K562 (cell line): ENCODE data around the gene ARV1. TPM values are rescaled to one million over a fixed set of nuclear protein-coding genes. Genes with fewer than 3 reads are reported as not detected.
"Not testable (repeated sequence)": the region's sequence is repeated elsewhere in the genome, so short reads cannot be mapped to it uniquely, and the experiment has no call there.

Source experiments
- ATAC-seq: fragments of 200-7000 bp; cut with Tn5 transposase; 3 replicates; pipeline ENCODE4 v1.9.1; 2020; ENCODE audit warnings: moderate library complexity
- BruUV-seq: library from RNA; stranded (reverse); fragments of 400-500 nt; replicated peaks from 2 replicates; lab custom pipeline; 2021; lab: Mats Ljungman, UMichigan
- CTCF ChIA-PET: fragments of 300-600 bp; formaldehyde crosslinking; extraction: SDS; loops from one replicate; lab custom pipeline; 2021; ENCODE audit warnings: low intra/inter-chr PET ratio; lab: Yijun Ruan, JAX
- POLR2A ChIA-PET: fragments of 300-600, 350-650 bp; sonication (Branson Sonifier 250); formaldehyde crosslinking; extraction: SDS; loops from one replicate; lab custom pipeline; 2021; ENCODE audit warnings: antibody characterized with exemption, inconsistent platforms; lab: Yijun Ruan, JAX
- DNase-seq, 4 experiments: peaks; one replicate each; pipeline versions ENCODE4 v3.0.0 to v3.0.0-alpha.2; 2011 to 2018; ENCODE audit warnings: low spot score in 3 of 4, mixed read lengths in 3 of 4; ENCODE audit errors: extremely low read depth in 1 of 4
- FAIRE-seq: peaks from 2 replicates; lab custom pipeline; 2011; peaks lifted over from hg19 to GRCh38; lab: Jason Lieb, UNC
- H2AFZ ChIP-seq: 2 replicates; pipeline ENCODE4 v1.6.0; 2011; ENCODE audit warnings: low read depth, low read length, control low read depth, inconsistent platforms
- H3K27ac ChIP-seq: fragments of 200-600 bp; 3 replicates; pipeline ENCODE4 v1.8.0; 2011; ENCODE audit warnings: low read depth, mild to moderate bottlenecking, control low read depth, inconsistent platforms, low read length, moderate library complexity, mixed read lengths; ENCODE audit errors: extremely low read depth
- H3K27me3 ChIP-seq, 2 experiments: fragments of 300-600 bp in 1 of 2; 2 replicates in 1 of 2; 3 replicates in 1 of 2; pipeline versions ENCODE4 v1.6.0 to v1.8.0; 2011; ENCODE audit warnings: inconsistent platforms in 2 of 2, low read length in 2 of 2, mild to moderate bottlenecking in 1 of 2, mixed read lengths in 1 of 2, moderate library complexity in 1 of 2; ENCODE audit not compliant: control insufficient read depth in 2 of 2, insufficient read depth in 2 of 2
- H3K36me3 ChIP-seq: fragments of 300-600 bp; 3 replicates; pipeline ENCODE4 v1.8.0; 2011; ENCODE audit warnings: mild to moderate bottlenecking, low read length, inconsistent platforms; ENCODE audit not compliant: control insufficient read depth, insufficient read depth
- H3K4me1 ChIP-seq, 2 experiments: fragments of 200-600 bp in 1 of 2; replicated peaks in 1 of 2; 2 replicates in 1 of 2; 3 replicates in 1 of 2; pipeline versions ENCODE4 v1.5.1 to v1.8.0; 2011; ENCODE audit warnings: inconsistent platforms in 2 of 2, low read length in 2 of 2, mild to moderate bottlenecking in 1 of 2, mixed read lengths in 1 of 2, moderate library complexity in 1 of 2; ENCODE audit not compliant: control insufficient read depth in 2 of 2, insufficient read depth in 2 of 2
- H3K4me2 ChIP-seq: 2 replicates; pipeline ENCODE4 v1.6.1; 2011; ENCODE audit warnings: low read length, control low read depth, inconsistent platforms, mixed read lengths; ENCODE audit not compliant: insufficient read depth
- H3K4me3 ChIP-seq: fragments of 200-600 bp; sonication (generic), shearing (Covaris generic); 2 replicates; pipeline ENCODE4 v1.5.1; 2016; ENCODE audit warnings: control low read depth, inconsistent platforms
- H3K79me2 ChIP-seq: fragments of 200-600 bp; 3 replicates; pipeline ENCODE4 v1.8.0; 2011; ENCODE audit warnings: low read length, inconsistent platforms; ENCODE audit not compliant: control insufficient read depth, insufficient read depth
- H3K9ac ChIP-seq, 2 experiments: 2 replicates each; pipeline versions ENCODE4 v1.6.0 to v1.6.1; 2011; ENCODE audit warnings: low read depth in 2 of 2, low read length in 2 of 2, control low read depth in 1 of 2, inconsistent platforms in 1 of 2, mild to moderate bottlenecking in 1 of 2, mixed read lengths in 1 of 2; ENCODE audit not compliant: insufficient read depth in 1 of 2
- H3K9me1 ChIP-seq: one replicate; pipeline ENCODE4 v1.6.0; 2011; ENCODE audit warnings: inconsistent platforms, mild to moderate bottlenecking, low read length, moderate library complexity; ENCODE audit not compliant: control insufficient read depth, insufficient read depth
- H3K9me3 ChIP-seq: replicated peaks from 2 replicates; pipeline ENCODE4 v1.5.1; 2011; ENCODE audit warnings: low read depth, low read length, inconsistent platforms; ENCODE audit not compliant: control insufficient read depth, insufficient read depth
- H4K20me1 ChIP-seq: replicated peaks from 2 replicates; pipeline ENCODE4 v1.6.1; 2011; ENCODE audit warnings: low read length, inconsistent platforms, mixed read lengths; ENCODE audit not compliant: control insufficient read depth, insufficient read depth
- C11orf30 ChIP-seq: fragments of 450-650 bp; IDR thresholded peaks from 2 replicates; pipeline ENCODE4 v1.6.1; 2016; ENCODE audit warnings: low read depth, mild to moderate bottlenecking
- CXXC5 ChIP-seq: fragments of 250-450 bp; sonication (Bioruptor Pico); IDR thresholded peaks from 2 replicates; pipeline ENCODE4 v1.8.0; 2022; ENCODE audit warnings: inconsistent platforms, mild to moderate bottlenecking, moderate library complexity
- EHMT2 ChIP-seq: fragments of 450-650 bp; IDR thresholded peaks from 2 replicates; pipeline ENCODE4 v1.6.1; 2018; ENCODE audit warnings: antibody characterized with exemption
- ELF4 ChIP-seq: fragments of 450-650 bp; formaldehyde crosslinking; IDR thresholded peaks from 2 replicates; pipeline ENCODE4 v1.4.0; 2022; ENCODE audit warnings: missing genetic modification characterization
- EP300 ChIP-seq: IDR thresholded peaks from 2 replicates; pipeline ENCODE4 v1.6.1; 2012; ENCODE audit warnings: low read length, improper control_type of control experiment
- FOSL1 ChIP-seq: fragments of 200-800 bp; sonication (Bioruptor generic); conservative IDR thresholded peaks from 2 replicates; pipeline ENCODE4 v1.6.1; 2016; ENCODE audit warnings: missing genetic modification characterization, missing compliant biosample characterization
- FOXK2 ChIP-seq, 2 experiments: fragments of 450-650 bp; IDR thresholded peaks in 1 of 2; conservative IDR thresholded peaks in 1 of 2; 2 replicates each; pipeline ENCODE4 v1.6.1; 2016; ENCODE audit warnings: low read depth in 2 of 2, mild to moderate bottlenecking in 1 of 2
- HDGF ChIP-seq: fragments of 450-650 bp; IDR thresholded peaks from 2 replicates; pipeline ENCODE4 v1.6.1; 2016
- HOMEZ ChIP-seq: fragments of 250-450 bp; sonication (Bioruptor Pico); IDR thresholded peaks from 2 replicates; pipeline ENCODE4 v1.4.0; 2020; ENCODE audit warnings: mild to moderate bottlenecking, moderate library complexity
- NCOA1 ChIP-seq: fragments of 450-650 bp; IDR thresholded peaks from 2 replicates; pipeline ENCODE4 v1.6.1; 2016; ENCODE audit warnings: low read depth
- NR4A1 ChIP-seq, 2 experiments: fragments of 250-450 bp in 1 of 2; fragments of 450-650 bp in 1 of 2; sonication (Bioruptor Pico) in 1 of 2; IDR thresholded peaks; 2 replicates each; pipeline versions ENCODE4 v1.4.0 to v1.6.1; 2016 to 2020; ENCODE audit warnings: mild to moderate bottlenecking in 2 of 2, missing compliant biosample characterization in 1 of 2, missing genetic modification characterization in 1 of 2, moderate library complexity in 1 of 2
- SMARCC2 ChIP-seq: fragments of 450-650 bp; IDR thresholded peaks from 2 replicates; pipeline ENCODE4 v1.6.1; 2017; ENCODE audit warnings: antibody characterized with exemption, moderate library complexity, mild to moderate bottlenecking, low read depth
- SP1 ChIP-seq: sonication (generic); formaldehyde crosslinking; IDR thresholded peaks from 2 replicates; pipeline ENCODE4 v1.8.1; 2022; ENCODE audit warnings: mild to moderate bottlenecking, missing genetic modification reagents
- ZNF212 ChIP-seq: fragments of 450-650 bp; formaldehyde crosslinking; IDR thresholded peaks from 2 replicates; pipeline ENCODE4 v1.4.0; 2020; ENCODE audit warnings: mild to moderate bottlenecking
- ZNF639 ChIP-seq, 2 experiments: fragments of 200-800 bp in 1 of 2; sonication (Bioruptor generic) in 1 of 2; sonication (generic) in 1 of 2; formaldehyde crosslinking in 1 of 2; IDR thresholded peaks in 1 of 2; conservative IDR thresholded peaks in 1 of 2; 2 replicates each; pipeline versions ENCODE4 v1.5.0 to v1.6.1; 2016 to 2020; ENCODE audit warnings: missing compliant biosample characterization in 1 of 2, missing genetic modification characterization in 1 of 2, missing genetic modification reagents in 1 of 2
- ZNF655 ChIP-seq: fragments of 250-450 bp; sonication (Bioruptor Pico); IDR thresholded peaks from 2 replicates; pipeline ENCODE4 v1.5.0; 2021
- WGBS: fragments of 100-300 bp; shearing (Covaris generic); methylation state at CpG from one replicate; pipeline ENCODE4 v1.1.6; 2016; ENCODE audit warnings: low coverage, mixed read lengths; ENCODE audit not compliant: insufficient coverage; ENCODE audit errors: missing lambda C conversion rate; 5-methylcytosine and 5-hydroxymethylcytosine counted together
- in situ Hi-C: fragments of 300-500 bp; cut with MboI; formaldehyde crosslinking; loops from 4 replicates; pipeline ENCODE4 v1.15.0; 2018; ENCODE audit warnings: inconsistent platforms, mixed read lengths
- intact Hi-C: fragments of 100-400 bp; cut with micrococcal nuclease; formaldehyde crosslinking; loops from 2 replicates; pipeline ENCODE4 v1.14.2; 2022
- polyA plus RNA-seq, 8 experiments: library from polyadenylated mRNA; depleted of rRNA in 4 of 8; stranded (reverse) in 5 of 8; unstranded in 3 of 8; fragments of >200 nt; fragmentation: Nextera tagmentation in 2 of 8; fragmentation: Illumina TruSeq in 1 of 8; extraction: Ambion mirVana in 2 of 8; extraction: Trizol in 1 of 8; gene quantifications; 2 replicates each; pipeline versions ENCODE4 v1.2.1 to v1.2.3, GENCODE V29; 2011 to 2014; ENCODE audit warnings: inconsistent platforms in 1 of 8, missing spikeins in 1 of 8
- total RNA-seq, 7 experiments: library from RNA; depleted of rRNA in 6 of 7; stranded (reverse); fragments of >200 nt in 6 of 7; fragmentation: Illumina TruSeq in 2 of 7; extraction: Trizol in 2 of 7; gene quantifications; 2 replicates each; pipeline versions ENCODE4 v1.2.1 to v1.2.3, GENCODE V29; 2011 to 2021; ENCODE audit warnings: low replicate concordance in 1 of 7

ARV1 gene
- total and polyA plus RNA-seq, 9 of the 15 experiments (the other 6 are each of a cell fraction or from before 2014, with no cell fraction given) = 54.8 to 139 (median 74.0) TPM

GRCh38 chr1:230984622-230985515 lies 6.0 kb downstream of the ARV1 start:
- H4K20me1 ChIP-seq; H3K9me3 ChIP-seq; H3K27me3 ChIP-seq; H3K4me3 ChIP-seq; H3K9me1 ChIP-seq; BruUV-seq; CTCF ChIA-PET; in situ Hi-C loops; TF ChIP-seq NR4A1 (CRISPR knock-in tag; IDR thresholded peaks at IDR 0.05): not testable (repeated sequence)
- Histone ChIP-seq H3K79me2 (peaks cover 80% of the 10 kb centered on the region), H2AFZ (peak overlapping the region; percentile 9; the same call in 1 of the 2 replicates), H3K4me2 (peak overlapping the region; percentile 57), H3K9ac (peak overlapping the region in 1 of 2 experiments; percentile 44; a peak in 2 of 4 replicates), H3K27ac (peak overlapping the region; percentile 77), H3K4me1 (peaks cover 18 to 59% of the 10 kb centered on the region in 2 experiments), H3K36me3 (peaks cover 72% of the 10 kb centered on the region)
- 3% methylated on average over 10 of the region's 10 CpGs for WGBS
- FAIRE-seq (peak; percentile 75), DNase-seq (peak in 2 of 4 experiments; percentile 46 to 84), ATAC-seq (peak; percentile 86)
- intact Hi-C loops = loop anchor here (10.0 kb wide), 1 partner anchor 350 kb away; the partner anchor contains the start of genes EXOC8 and SPRTN
- POLR2A ChIA-PET = interaction anchor here (0.8 to 1.2 kb wide), 3 partner anchors 11 to 17 kb away, joined by 3 to 7 read pairs (median 4); no protein-coding TSS in a partner anchor
- TF ChIP-seq NCOA1 = peak; percentile 71; the same call in 1 of the 2 replicates
- peak; percentile 28; the same call in 1 of the 2 replicates for TF ChIP-seq NR4A1 (tag; IDR thresholded peaks at IDR 0.05)
- peak; percentile 46; the same call in 1 of the 2 replicates for TF ChIP-seq ELF4 (CRISPR knock-in tag)
- peak; percentile 39 for TF ChIP-seq CXXC5 (CRISPR knock-in tag)
- TF ChIP-seq ZNF212 (CRISPR knock-in tag) = 0 out of 2 replicates have a peak, but pooled peaks have one; percentile 11
- peak; percentile 87 for TF ChIP-seq EP300
- peak; percentile 32 to 52; a peak in 3 of 4 replicates for TF ChIP-seq FOXK2 (conservative IDR thresholded peaks at IDR 0.05 in 1 of 2, IDR thresholded peaks at IDR 0.05 in 1 of 2; ENCODE audit: low read depth in 2 of 2)
- TF ChIP-seq SP1 (CRISPR knock-in tag) = peak; percentile 62; the same call in 1 of the 2 replicates
- peak; percentile 75 for TF ChIP-seq SMARCC2
- TF ChIP-seq C11orf30 = peak; percentile 73
- TF ChIP-seq EHMT2 = 0 out of 2 replicates have a peak, but pooled peaks have one; percentile 9
- TF ChIP-seq ZNF639 (CRISPR knock-in tag; conservative IDR thresholded peaks at IDR 0.05 in 1 of 2, IDR thresholded peaks at IDR 0.05 in 1 of 2) = peak in 1 of 2 experiments; percentile 64; a peak in 1 of 4 replicates
- TF ChIP-seq FOSL1 = peak; percentile 70
- peak; percentile 55; the same call in 1 of the 2 replicates for TF ChIP-seq HDGF
- TF ChIP-seq ZNF655 (CRISPR knock-in tag) = 0 out of 2 replicates have a peak, but pooled peaks have one; percentile 35
- 0 out of 2 replicates have a peak, but pooled peaks have one; percentile 20 for TF ChIP-seq HOMEZ (CRISPR knock-in tag)
